Smooth muscle cell (in vitro differentiated cells): ENCODE results near the gene ILK. TPM values are rescaled to one million over a fixed set of nuclear protein-coding genes. Genes with fewer than 3 reads are reported as not detected.

Experiments
- DNase-seq: peaks from one replicate; lab custom pipeline; 2025; ENCODE audit not compliant: unreplicated experiment; lab: John Stamatoyannopoulos, UW
- H2AFZ ChIP-seq: fragments of 200-600 bp; sonication (generic); 2 replicates; pipeline ENCODE4 v1.6.0; 2016; ENCODE audit warnings: antibody characterized with exemption, low read depth, mild to moderate bottlenecking
- H3F3A ChIP-seq: fragments of 200-600 bp; sonication (generic); 2 replicates; pipeline ENCODE4 v1.6.0; 2017; ENCODE audit warnings: antibody characterized with exemption, low read depth
- H3K27ac ChIP-seq: fragments of 200-600 bp; sonication (generic); 2 replicates; pipeline ENCODE4 v1.5.1; 2016; ENCODE audit warnings: low read depth, mild to moderate bottlenecking
- H3K27me3 ChIP-seq: fragments of 200-600 bp; sonication (generic); 2 replicates; pipeline ENCODE4 v1.6.1; 2016; ENCODE audit warnings: low read depth, mild to moderate bottlenecking
- H3K36me3 ChIP-seq: fragments of 200-600 bp; sonication (generic); 2 replicates; pipeline ENCODE4 v1.5.1; 2016; ENCODE audit warnings: low read depth
- H3K4me1 ChIP-seq: fragments of 200-600 bp; sonication (generic); 2 replicates; pipeline ENCODE4 v1.5.1; 2016; ENCODE audit warnings: low read depth
- H3K4me2 ChIP-seq: fragments of 200-600 bp; sonication (generic); 2 replicates; pipeline ENCODE4 v1.6.0; 2016; ENCODE audit warnings: mild to moderate bottlenecking
- H3K4me3 ChIP-seq: fragments of 200-600 bp; sonication (generic); 2 replicates; pipeline ENCODE4 v1.5.1; 2016; ENCODE audit warnings: mild to moderate bottlenecking
- H3K79me2 ChIP-seq: fragments of 200-600 bp; sonication (generic); 2 replicates; pipeline ENCODE4 v1.6.0; 2016; ENCODE audit warnings: low read depth, mild to moderate bottlenecking
- H3K9ac ChIP-seq: fragments of 200-600 bp; sonication (generic); 2 replicates; pipeline ENCODE4 v1.6.0; 2016; ENCODE audit warnings: low read depth
- H3K9me3 ChIP-seq: fragments of 200-600 bp; sonication (generic); replicated peaks from 2 replicates; pipeline ENCODE4 v1.5.1; 2016; ENCODE audit warnings: low read depth
- H4K20me1 ChIP-seq: fragments of 200-600 bp; sonication (generic); 2 replicates; pipeline ENCODE4 v1.6.0; 2016; ENCODE audit warnings: low read depth
- WGBS: methylation state at CpG from one replicate; pipeline ENCODE4 v1.1.7; 2016; ENCODE audit warnings: low lambda C conversion rate; 5-methylcytosine and 5-hydroxymethylcytosine counted together
- polyA plus RNA-seq: library from polyadenylated mRNA; unstranded; fragments of >200 nt; fragmentation: Nextera tagmentation; extraction: Ambion mirVana; gene quantifications from 2 replicates; pipeline ENCODE4 v1.2.1, GENCODE V29; 2016
- total RNA-seq: library from RNA; depleted of rRNA; stranded (reverse); fragments of >200 nt; gene quantifications from 2 replicates; pipeline ENCODE4 v1.2.3, GENCODE V29; 2014
- TF ChIP-seq, protein P1 (sequence below): fragments of 200-600 bp; sonication (generic); IDR thresholded peaks from 2 replicates; pipeline ENCODE4 v1.5.1; 2017; ENCODE audit warnings: borderline replicate concordance, mild to moderate bottlenecking, antibody characterized with exemption; ENCODE audit not compliant: insufficient read depth, poor library complexity, severe bottlenecking

Gene ILK
- total and polyA plus RNA-seq, 2 experiments from 2014 or later = 138 to 236 TPM

DNA sequence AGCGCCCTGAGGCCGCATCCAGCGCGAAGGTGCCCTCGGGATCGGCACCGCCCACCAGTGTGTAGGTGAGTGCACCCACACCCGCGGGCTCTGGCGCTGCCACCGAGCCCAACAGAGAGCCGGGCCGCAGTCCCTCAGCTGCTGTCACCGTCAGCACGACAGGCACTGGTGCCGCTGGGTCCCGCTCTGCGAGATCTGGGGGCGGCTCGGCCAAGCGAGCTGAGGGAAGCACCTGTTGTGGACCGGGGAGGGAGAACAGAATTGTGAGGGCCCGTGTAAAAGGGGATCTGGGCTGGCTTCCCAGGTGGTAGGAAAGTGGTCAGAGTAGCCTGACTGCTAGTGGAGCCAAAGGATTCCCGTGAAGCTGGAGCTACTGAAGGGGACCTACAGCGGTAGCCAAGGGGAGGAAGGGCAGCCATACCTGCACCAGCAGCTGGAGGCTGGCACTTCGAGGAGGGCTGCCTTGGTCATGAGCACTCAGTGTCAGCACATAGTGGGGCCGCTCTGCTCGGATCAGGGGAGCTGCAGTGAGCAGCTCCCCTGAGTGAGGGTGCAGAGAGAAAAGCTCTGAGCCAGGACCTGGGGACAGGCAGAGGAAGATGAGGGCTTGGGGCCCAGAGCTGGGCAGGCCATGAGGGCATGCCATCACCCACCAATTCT, 27.2 kb downstream of the ILK start:
- Histone ChIP-seq H3K4me1 (no peaks in the 10 kb centered on the region), H3F3A (no peaks in the 10 kb centered on the region), H4K20me1 (peaks cover 15% of the 10 kb centered on the region), H3K4me3 (no peak overlapping the region), H3K36me3 (no peaks in the 10 kb centered on the region), H3K4me2 (peak overlapping the region; percentile 59), H3K9me3 (no peaks in the 10 kb centered on the region), H3K9ac (no peak overlapping the region), H3K79me2 (no peaks in the 10 kb centered on the region), H2AFZ (no peak overlapping the region), H3K27ac (no peak overlapping the region), H3K27me3 (no peaks in the 10 kb centered on the region)
- DNase-seq = no peak
- TF ChIP-seq, protein P1, sequence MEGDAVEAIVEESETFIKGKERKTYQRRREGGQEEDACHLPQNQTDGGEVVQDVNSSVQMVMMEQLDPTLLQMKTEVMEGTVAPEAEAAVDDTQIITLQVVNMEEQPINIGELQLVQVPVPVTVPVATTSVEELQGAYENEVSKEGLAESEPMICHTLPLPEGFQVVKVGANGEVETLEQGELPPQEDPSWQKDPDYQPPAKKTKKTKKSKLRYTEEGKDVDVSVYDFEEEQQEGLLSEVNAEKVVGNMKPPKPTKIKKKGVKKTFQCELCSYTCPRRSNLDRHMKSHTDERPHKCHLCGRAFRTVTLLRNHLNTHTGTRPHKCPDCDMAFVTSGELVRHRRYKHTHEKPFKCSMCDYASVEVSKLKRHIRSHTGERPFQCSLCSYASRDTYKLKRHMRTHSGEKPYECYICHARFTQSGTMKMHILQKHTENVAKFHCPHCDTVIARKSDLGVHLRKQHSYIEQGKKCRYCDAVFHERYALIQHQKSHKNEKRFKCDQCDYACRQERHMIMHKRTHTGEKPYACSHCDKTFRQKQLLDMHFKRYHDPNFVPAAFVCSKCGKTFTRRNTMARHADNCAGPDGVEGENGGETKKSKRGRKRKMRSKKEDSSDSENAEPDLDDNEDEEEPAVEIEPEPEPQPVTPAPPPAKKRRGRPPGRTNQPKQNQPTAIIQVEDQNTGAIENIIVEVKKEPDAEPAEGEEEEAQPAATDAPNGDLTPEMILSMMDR = no peak
- WGBS = 59% methylated on average over 28 of the region's 28 CpGs

DNA sequence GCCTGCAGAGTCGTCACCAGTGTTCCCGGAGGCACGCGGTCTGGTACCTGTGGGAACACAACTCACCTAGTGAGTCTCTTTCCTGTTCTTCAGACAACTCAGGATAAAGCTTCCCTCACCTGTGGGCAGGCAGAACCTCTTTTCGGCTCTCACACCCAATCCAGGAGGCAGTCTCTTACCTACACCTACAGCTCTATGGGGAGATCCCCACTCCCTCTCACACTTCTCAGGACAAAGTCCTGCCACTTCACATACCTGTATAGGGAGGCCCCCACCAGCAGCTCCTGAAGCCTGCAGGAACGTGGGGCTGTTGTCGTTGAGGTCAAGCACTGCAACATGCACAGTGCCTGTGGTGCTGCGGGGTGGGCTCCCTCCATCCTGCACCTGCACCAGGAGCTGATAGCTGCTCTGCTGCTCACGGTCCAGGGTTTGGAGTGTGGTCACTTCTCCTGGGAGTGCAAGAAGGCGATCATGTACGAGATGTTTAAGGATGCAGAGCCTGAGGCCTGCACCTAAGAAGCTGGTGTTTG, 27.9 kb downstream of the ILK start:
- no peaks in the 10 kb centered on the region for H3K79me2 ChIP-seq
- TF ChIP-seq, protein P1 = no peak
- H3K4me2 ChIP-seq = no peak overlapping the region
- no peak overlapping the region for H3K9ac ChIP-seq
- H3K9me3 ChIP-seq = no peaks in the 10 kb centered on the region
- no peak overlapping the region for H3K4me3 ChIP-seq
- no peak overlapping the region for H2AFZ ChIP-seq
- H3K4me1 ChIP-seq = no peaks in the 10 kb centered on the region
- no peak for DNase-seq
- H3K27me3 ChIP-seq = no peaks in the 10 kb centered on the region
- 98% methylated on average over 11 of the region's 11 CpGs for WGBS
- H3K36me3 ChIP-seq = no peaks in the 10 kb centered on the region
- H3F3A ChIP-seq = no peaks in the 10 kb centered on the region
- no peak overlapping the region for H3K27ac ChIP-seq
- peaks cover 16% of the 10 kb centered on the region for H4K20me1 ChIP-seq

DNA sequence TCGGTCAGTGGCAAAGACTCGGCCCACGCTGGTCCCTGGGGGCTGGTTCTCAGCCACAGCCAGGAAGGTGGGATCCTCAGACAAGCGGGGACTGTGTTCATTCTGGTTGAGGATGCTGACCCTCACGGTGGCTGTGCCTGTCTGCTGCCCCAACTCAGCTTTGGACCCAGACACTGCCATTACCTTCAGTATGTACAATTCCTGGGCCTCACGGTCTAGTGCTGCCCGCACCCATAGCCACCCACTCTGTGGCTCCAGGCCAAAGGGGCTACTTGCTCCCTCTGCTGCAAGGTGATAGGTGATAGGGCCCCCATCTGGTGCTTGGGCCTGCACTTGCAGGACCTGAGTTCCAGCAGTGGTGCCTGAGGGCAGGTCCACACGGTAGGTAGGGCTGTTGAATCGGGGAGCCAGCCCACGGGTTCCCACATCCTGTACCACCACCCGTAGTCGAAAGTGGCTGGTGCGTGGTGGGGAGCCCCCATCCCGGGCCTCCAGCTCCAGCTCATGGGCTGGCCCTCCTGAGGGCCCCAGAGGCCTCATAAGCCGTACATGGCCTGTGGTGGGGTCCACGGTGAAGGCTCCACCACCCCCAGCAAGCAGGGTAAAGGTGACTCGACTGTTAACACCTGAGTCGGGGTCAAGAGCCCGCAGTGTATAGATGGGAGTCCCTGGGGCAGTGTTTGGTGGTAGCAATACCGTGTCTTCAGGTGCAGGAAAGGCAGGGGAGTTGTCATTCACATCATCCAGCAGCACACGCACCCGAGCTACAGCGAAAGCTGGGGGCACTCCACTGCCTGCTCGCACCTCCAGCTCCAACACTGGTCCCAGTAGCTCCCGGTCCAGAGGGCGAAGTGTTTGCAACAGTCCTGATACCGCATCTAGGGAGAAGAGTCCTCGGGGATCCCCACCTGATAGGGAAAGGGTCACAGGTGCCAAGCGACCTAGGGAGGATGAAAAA, 28.8 kb downstream of the ILK start:
- peaks cover 2% of the 10 kb centered on the region for H3K79me2 ChIP-seq
- H2AFZ ChIP-seq = no peak overlapping the region
- H4K20me1 ChIP-seq = peaks cover 17% of the 10 kb centered on the region
- H3K9ac ChIP-seq = no peak overlapping the region
- no peak overlapping the region for H3K4me2 ChIP-seq
- DNase-seq = no peak
- WGBS = 95% methylated on average over 29 of the region's 29 CpGs
- no peaks in the 10 kb centered on the region for H3F3A ChIP-seq
- no peaks in the 10 kb centered on the region for H3K9me3 ChIP-seq
- H3K4me3 ChIP-seq = no peak overlapping the region
- no peaks in the 10 kb centered on the region for H3K36me3 ChIP-seq
- TF ChIP-seq, protein P1 = no peak
- H3K27me3 ChIP-seq = no peaks in the 10 kb centered on the region
- H3K4me1 ChIP-seq = no peaks in the 10 kb centered on the region
- H3K27ac ChIP-seq = no peak overlapping the region
